GM12801 (cell line): Measurements from ENCODE around the gene APOBEC3B.

Source experiments
- CTCF ChIP-seq: IDR thresholded peaks from one replicate; pipeline ENCODE4 v1.5.1; 2011; ENCODE audit warnings: control low read depth; ENCODE audit not compliant: insufficient read length; ENCODE audit errors: extremely low read depth

APOBEC3B gene

GRCh38 chr22:38957046-38957770 is 24.9 kb upstream of the APOBEC3B start, which contains the start of gene APOBEC3A:
APOBEC3A (plus strand) TSS chr22:38957609; CDS start chr22:38957692, 83 bp downstream.
- no peak for TF ChIP-seq CTCF

- TF ChIP-seq CTCF = no peak
Measured at GRCh38 chr22:38957808-38958650, 24.1 kb upstream of the APOBEC3B start.

- TF ChIP-seq CTCF = no peak
Measured at GRCh38 chr22:38959590-38959989, 22.6 kb upstream of the APOBEC3B start.

- no peak for TF ChIP-seq CTCF
Measured at GRCh38 chr22:38963872-38964271, 18.3 kb upstream of the APOBEC3B start.

GRCh38 chr22:38964306-38964705 is 17.8 kb upstream of the APOBEC3B start:
- TF ChIP-seq CTCF = no peak

- no peak for TF ChIP-seq CTCF
Measured at GRCh38 chr22:38964989-38965388, 17.2 kb upstream of the APOBEC3B start.

GRCh38 chr22:38965614-38966379 is 16.4 kb upstream of the APOBEC3B start:
- TF ChIP-seq CTCF = no peak
